Kidney (tissue), 14 donors: ENCODE data around the gene SPPL2B. TPM values are rescaled to one million over a fixed set of nuclear protein-coding genes. Genes with fewer than 3 reads are reported as not detected.

ENCODE experiments used
- DNase-seq, 5 donors: peaks; one replicate each; pipeline ENCODE4 v3.0.0-alpha.2; 2013 to 2020
- FAIRE-seq: peaks from 2 replicates; lab custom pipeline; 2012; peaks lifted over from hg19 to GRCh38; lab: Jason Lieb, UNC
- H3K27ac ChIP-seq, 2 donors: one replicate each; pipeline ENCODE4 v1.7.0; 2013; ENCODE audit warnings: low read depth in 2 of 2, low read length in 2 of 2, inconsistent platforms in 1 of 2
- H3K27me3 ChIP-seq: one replicate; pipeline ENCODE4 v1.7.1; 2013; ENCODE audit warnings: low read length, inconsistent platforms; ENCODE audit not compliant: control insufficient read depth, insufficient read depth
- H3K36me3 ChIP-seq, 3 donors: one replicate each; pipeline versions ENCODE4 v1.7.0 to v1.7.1; 2013; ENCODE audit warnings: low read length in 3 of 3, control low read depth in 1 of 3, inconsistent platforms in 1 of 3; ENCODE audit not compliant: insufficient read depth in 3 of 3, control insufficient read depth in 2 of 3
- H3K4me1 ChIP-seq, 3 donors: one replicate each; pipeline versions ENCODE4 v1.7.0 to v1.7.1; 2013; ENCODE audit warnings: low read length in 3 of 3, inconsistent platforms in 1 of 3, low read depth in 1 of 3; ENCODE audit not compliant: control insufficient read depth in 2 of 3, insufficient read depth in 2 of 3
- H3K4me3 ChIP-seq, 3 donors: one replicate each; pipeline versions ENCODE4 v1.7.0 to v1.8.1; 2013; ENCODE audit warnings: low read length in 3 of 3, control low read depth in 1 of 3, inconsistent platforms in 1 of 3
- H3K9ac ChIP-seq, 3 donors: one replicate each; pipeline versions ENCODE4 v1.7.0 to v1.7.1; 2013; ENCODE audit warnings: low read length in 3 of 3, control low read depth in 1 of 3, inconsistent platforms in 1 of 3
- H3K9me3 ChIP-seq, 3 donors: one replicate each; pipeline versions ENCODE4 v1.7.0 to v1.7.1; 2013; ENCODE audit warnings: low read length in 3 of 3, control low read depth in 1 of 3, inconsistent platforms in 1 of 3; ENCODE audit not compliant: control insufficient read depth in 2 of 3, insufficient read depth in 1 of 3
- intact Hi-C: fragments of 100-400 bp; cut with DNase I; formaldehyde crosslinking; loops from one replicate; pipeline ENCODE4 v1.11.1; 2022
- polyA plus RNA-seq: library from polyadenylated mRNA; stranded (reverse); fragments of 350-450 nt; fragmentation: Illumina TruSeq; extraction: RNeasy Lipid Tissue Mini Kit (QIAGEN cat#74804); gene quantifications from one replicate; pipeline ENCODE4 v1.2.3, GENCODE V29; 2014; ENCODE audit warnings: low read depth, low replicate concordance; ENCODE audit not compliant: insufficient read depth
- total RNA-seq: library from RNA; stranded (reverse); fragmentation: NEBNext Ultra II Directional; extraction: Animal tissue kit (Norgen Biotek cat#: 25700); gene quantifications from one replicate; pipeline ENCODE4 v1.2.1, GENCODE V29; 2021
- TF ChIP-seq, protein P1 (sequence below): IDR thresholded peaks from 3 replicates; pipeline ENCODE4 v1.5.1; 2012; ENCODE audit warnings: mild to moderate bottlenecking, moderate library complexity, borderline replicate concordance; ENCODE audit not compliant: insufficient read depth; ENCODE audit errors: extremely low read depth
- donor health status: control.
- donor health status: control.
- donor health status: control.
- donor health status: control.
- donor health status: control.
- donor health status: DM: yes; HTN: yes; CAD: no.
- donor health status: Normal renal cell carcinoma (clear cell type).

SPPL2B gene
- total and polyA plus RNA-seq, 2 donors from 2014 or later: 25.3 to 94.1 TPM

DNA sequence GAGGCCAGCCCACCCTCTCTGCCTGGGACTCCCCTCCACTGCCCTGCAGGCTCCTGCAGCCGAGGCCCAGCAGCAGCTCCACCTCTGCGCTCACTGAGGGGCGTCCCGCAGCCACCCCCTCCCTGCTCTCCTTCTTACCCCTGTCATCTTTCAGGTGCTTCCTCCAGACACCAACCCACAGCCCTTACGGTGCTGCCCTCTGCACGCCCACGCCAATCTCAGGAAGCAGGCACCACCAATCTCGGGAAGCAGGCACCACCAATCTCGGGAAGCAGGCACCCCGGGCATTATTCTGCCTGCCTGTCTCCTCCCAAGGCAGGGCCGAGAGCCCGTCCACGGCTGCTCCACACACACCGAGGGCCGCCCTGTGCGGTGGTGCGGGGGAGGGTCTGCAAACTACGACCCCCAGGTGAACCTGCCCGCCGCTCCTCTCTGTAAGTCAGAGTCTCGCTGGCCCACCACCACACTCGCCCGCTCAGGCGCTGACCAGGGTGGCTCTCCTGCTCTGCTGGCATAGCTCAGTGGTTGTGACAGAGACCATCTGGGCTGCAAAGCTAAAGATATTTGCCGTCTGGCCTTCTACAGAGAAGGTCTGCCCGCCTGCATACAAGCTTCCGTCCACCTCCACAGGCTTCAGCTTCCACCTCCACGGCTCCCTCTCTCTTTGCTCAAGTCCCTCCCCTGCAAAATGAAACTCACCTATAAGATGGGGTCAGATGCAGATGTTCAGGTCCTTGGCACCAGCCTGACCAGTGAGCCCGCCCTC, 3.0 kb upstream of the SPPL2B start:
- Histone ChIP-seq H3K4me1 (peaks cover 0 to 19% (median 7%) of the 10 kb centered on the region in 3 donors), H3K4me3 (no peak overlapping the region), H3K9ac (no peak overlapping the region), H3K36me3 (no peaks in the 10 kb centered on the region), H3K9me3 (no peaks in the 10 kb centered on the region), H3K27me3 (no peaks in the 10 kb centered on the region), H3K27ac (no peak overlapping the region)
- DNase-seq (peak in 2 of 5 donors; percentile 32 to 66), FAIRE-seq (no peak)
- TF ChIP-seq, protein P1, sequence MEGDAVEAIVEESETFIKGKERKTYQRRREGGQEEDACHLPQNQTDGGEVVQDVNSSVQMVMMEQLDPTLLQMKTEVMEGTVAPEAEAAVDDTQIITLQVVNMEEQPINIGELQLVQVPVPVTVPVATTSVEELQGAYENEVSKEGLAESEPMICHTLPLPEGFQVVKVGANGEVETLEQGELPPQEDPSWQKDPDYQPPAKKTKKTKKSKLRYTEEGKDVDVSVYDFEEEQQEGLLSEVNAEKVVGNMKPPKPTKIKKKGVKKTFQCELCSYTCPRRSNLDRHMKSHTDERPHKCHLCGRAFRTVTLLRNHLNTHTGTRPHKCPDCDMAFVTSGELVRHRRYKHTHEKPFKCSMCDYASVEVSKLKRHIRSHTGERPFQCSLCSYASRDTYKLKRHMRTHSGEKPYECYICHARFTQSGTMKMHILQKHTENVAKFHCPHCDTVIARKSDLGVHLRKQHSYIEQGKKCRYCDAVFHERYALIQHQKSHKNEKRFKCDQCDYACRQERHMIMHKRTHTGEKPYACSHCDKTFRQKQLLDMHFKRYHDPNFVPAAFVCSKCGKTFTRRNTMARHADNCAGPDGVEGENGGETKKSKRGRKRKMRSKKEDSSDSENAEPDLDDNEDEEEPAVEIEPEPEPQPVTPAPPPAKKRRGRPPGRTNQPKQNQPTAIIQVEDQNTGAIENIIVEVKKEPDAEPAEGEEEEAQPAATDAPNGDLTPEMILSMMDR: no peak
- intact Hi-C loops: no loop called here

DNA sequence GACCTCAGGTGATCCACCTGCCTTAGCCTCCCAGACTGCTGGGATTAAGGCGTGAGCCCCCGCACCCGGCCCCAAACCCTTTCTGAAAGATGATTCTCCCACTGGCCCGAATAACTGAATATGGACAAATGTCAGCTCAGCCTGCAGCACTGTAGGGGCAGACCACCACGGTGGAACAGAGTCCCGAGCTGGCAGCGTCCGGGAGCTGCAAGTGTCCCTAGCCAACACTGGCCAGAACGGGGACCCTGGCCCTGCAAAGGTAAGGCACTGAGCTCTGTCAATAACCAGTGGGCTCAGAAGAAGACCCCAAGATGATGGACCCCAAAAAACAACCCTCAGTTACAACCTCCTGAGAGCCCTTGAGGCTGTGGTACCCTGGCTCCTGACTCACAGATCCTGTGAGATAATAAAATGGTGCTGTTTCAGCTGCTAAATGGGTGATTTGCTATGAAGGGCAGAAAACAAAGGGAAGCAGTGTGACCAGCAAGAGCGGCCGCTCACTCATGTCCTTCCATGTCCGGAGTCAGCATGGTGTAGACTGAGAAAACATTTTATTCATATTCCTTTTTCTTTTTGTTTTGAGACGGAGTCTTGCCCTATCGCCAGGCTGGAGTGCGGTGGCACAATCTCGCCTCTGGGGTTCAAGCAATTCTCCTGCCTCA, 1.7 kb upstream of the SPPL2B start:
- Histone ChIP-seq H3K9ac (no peak overlapping the region), H3K4me1 (peaks cover 0 to 26% (median 18%) of the 10 kb centered on the region in 3 donors), H3K9me3 (no peaks in the 10 kb centered on the region), H3K36me3 (no peaks in the 10 kb centered on the region), H3K27ac (no peak overlapping the region), H3K27me3 (no peaks in the 10 kb centered on the region), H3K4me3 (no peak overlapping the region)
- TF ChIP-seq, protein P1: no peak
- no peak for FAIRE-seq
- peak in 1 of 5 donors; percentile 55 for DNase-seq
- intact Hi-C loops: no loop called here

DNA sequence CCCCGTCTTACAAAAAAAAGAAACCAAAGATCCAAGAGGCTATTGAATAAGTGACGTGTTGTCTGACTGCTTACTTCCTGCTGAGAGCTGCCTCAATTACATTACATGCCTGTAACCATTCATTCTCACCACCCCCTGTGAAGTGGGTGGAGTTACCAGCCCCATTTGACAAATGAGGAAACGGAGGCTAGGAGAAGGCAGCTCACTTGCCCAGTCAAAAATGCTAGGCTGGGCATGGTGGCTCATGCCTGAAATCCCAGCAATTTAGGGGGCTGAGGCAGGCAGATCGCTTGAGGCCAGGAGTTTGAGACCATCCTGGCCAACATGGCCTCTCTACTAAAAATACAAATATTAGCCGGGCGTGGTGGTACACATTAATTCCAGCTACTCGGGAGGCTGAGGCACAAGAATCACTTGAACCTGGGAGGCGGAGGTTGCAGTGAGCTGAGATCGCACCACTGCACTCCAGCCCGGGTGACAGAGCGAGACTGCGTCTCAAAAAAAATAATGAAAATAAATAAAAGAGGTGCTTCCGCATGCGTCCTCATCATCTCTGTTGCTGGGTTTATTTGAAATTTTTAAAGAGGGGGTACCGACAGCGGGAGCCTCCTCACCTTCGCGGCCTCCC, 597 bp upstream of the SPPL2B start:
- TF ChIP-seq, protein P1: no peak
- H3K9me3 ChIP-seq: no peaks in the 10 kb centered on the region
- DNase-seq (peak in 1 of 5 donors; percentile 61), FAIRE-seq (no peak)
- intact Hi-C loops: no loop called here
- H3K36me3 ChIP-seq: no peaks in the 10 kb centered on the region
- H3K4me1 ChIP-seq: peaks cover 0 to 33% (median 21%) of the 10 kb centered on the region in 3 donors
- H3K27ac ChIP-seq: no peak overlapping the region
- peak overlapping the region; percentile 87 to 97 (median 88) for H3K4me3 ChIP-seq
- H3K27me3 ChIP-seq: no peaks in the 10 kb centered on the region
- H3K9ac ChIP-seq: peak overlapping the region; percentile 69 to 88 (median 78)
